H9 (cell line): ENCODE data around the gene STAP2. TPM values are rescaled to one million over a fixed set of nuclear protein-coding genes. Genes with fewer than 3 reads are reported as not detected.
A peak's percentile ranks its signal among the peaks of the same experiment; 100 is the strongest.

Source experiments
- DNase-seq: peaks from one replicate; pipeline ENCODE4 v3.0.0-alpha.2; 2017
- H2AFZ ChIP-seq: one replicate; pipeline ENCODE4 v1.6.1; 2013; ENCODE audit warnings: mild to moderate bottlenecking, low read length, control low read depth, moderate library complexity
- H2AK5ac ChIP-seq: 2 replicates; pipeline ENCODE4 v1.6.1; 2013; ENCODE audit warnings: low read length, control low read depth, mixed read lengths; ENCODE audit not compliant: insufficient read length
- H2BK120ac ChIP-seq: one replicate; pipeline ENCODE4 v1.6.1; 2013; ENCODE audit warnings: low read depth, mild to moderate bottlenecking, low read length, control low read depth, inconsistent platforms; ENCODE audit not compliant: poor library complexity, severe bottlenecking
- H2BK12ac ChIP-seq: 2 replicates; pipeline ENCODE4 v1.6.1; 2013; ENCODE audit warnings: low read length, control low read depth, mixed read lengths, low read depth; ENCODE audit not compliant: insufficient read length
- H2BK15ac ChIP-seq: 2 replicates; pipeline ENCODE4 v1.6.1; 2013; ENCODE audit warnings: low read depth, low read length, control low read depth
- H2BK20ac ChIP-seq: one replicate; pipeline ENCODE4 v1.6.1; 2013; ENCODE audit warnings: low read depth, mild to moderate bottlenecking, low read length, control low read depth, inconsistent platforms; ENCODE audit not compliant: poor library complexity, severe bottlenecking
- H2BK5ac ChIP-seq: 2 replicates; pipeline ENCODE4 v1.6.1; 2013; ENCODE audit warnings: low read length, control low read depth, mixed read lengths; ENCODE audit not compliant: insufficient read length
- H3K14ac ChIP-seq: 2 replicates; pipeline ENCODE4 v1.6.1; 2013; ENCODE audit warnings: low read length, control low read depth; ENCODE audit not compliant: insufficient read depth
- H3K18ac ChIP-seq: 2 replicates; pipeline ENCODE4 v1.6.1; 2013; ENCODE audit warnings: low read depth, mild to moderate bottlenecking, mixed read lengths, low read length, control low read depth; ENCODE audit not compliant: insufficient read length
- H3K23ac ChIP-seq: 2 replicates; pipeline ENCODE4 v1.6.1; 2013; ENCODE audit warnings: low read length, control low read depth, mixed read lengths, low read depth; ENCODE audit not compliant: insufficient read length
- H3K23me2 ChIP-seq: 2 replicates; pipeline ENCODE4 v1.6.1; 2013; ENCODE audit warnings: low read depth, mild to moderate bottlenecking, mixed read lengths, low read length, control low read depth; ENCODE audit not compliant: insufficient read length, poor library complexity, severe bottlenecking
- H3K27ac ChIP-seq: 2 replicates; pipeline ENCODE4 v1.5.1; 2013; ENCODE audit warnings: low read length, control low read depth, mixed read lengths, low read depth; ENCODE audit not compliant: insufficient read length
- H3K27me3 ChIP-seq: 2 replicates; pipeline ENCODE4 v1.6.1; 2013; ENCODE audit warnings: low read length, control low read depth, inconsistent platforms; ENCODE audit not compliant: insufficient read depth
- H3K4ac ChIP-seq: 2 replicates; pipeline ENCODE4 v1.6.1; 2013; ENCODE audit warnings: low read depth, mild to moderate bottlenecking, control low read depth, inconsistent platforms, low read length, moderate library complexity
- H3K4me1 ChIP-seq: 2 replicates; pipeline ENCODE4 v1.6.1; 2013; ENCODE audit warnings: low read length, control low read depth, inconsistent platforms; ENCODE audit not compliant: insufficient read depth
- H3K4me2 ChIP-seq: 2 replicates; pipeline ENCODE4 v1.6.1; 2013; ENCODE audit warnings: low read length, control low read depth, mixed read lengths; ENCODE audit not compliant: insufficient read length, insufficient read depth
- H3K56ac ChIP-seq: 2 replicates; pipeline ENCODE4 v1.6.1; 2013; ENCODE audit warnings: low read depth, mild to moderate bottlenecking, mixed read lengths, low read length, control low read depth; ENCODE audit not compliant: insufficient read length
- H3K79me1 ChIP-seq: 2 replicates; pipeline ENCODE4 v1.6.1; 2013; ENCODE audit warnings: low read depth, mild to moderate bottlenecking, moderate library complexity, low read length, control low read depth, inconsistent platforms; ENCODE audit not compliant: insufficient read depth, poor library complexity, severe bottlenecking
- H3K79me2 ChIP-seq: 2 replicates; pipeline ENCODE4 v1.6.1; 2013; ENCODE audit warnings: low read length, control low read depth, inconsistent platforms; ENCODE audit not compliant: insufficient read depth
- H3K9ac ChIP-seq: 2 replicates; pipeline ENCODE4 v1.6.1; 2013; ENCODE audit warnings: low read length, control low read depth, mixed read lengths; ENCODE audit not compliant: insufficient read length; ENCODE audit errors: extremely low read depth
- H3K9me3 ChIP-seq: one replicate; pipeline ENCODE4 v1.6.1; 2013; ENCODE audit warnings: low read depth, low read length, inconsistent platforms; ENCODE audit not compliant: control insufficient read depth
- H3T11ph ChIP-seq: one replicate; pipeline ENCODE4 v1.6.1; 2013; ENCODE audit warnings: mild to moderate bottlenecking, low read length, control low read depth, inconsistent platforms
- H4K20me1 ChIP-seq: one replicate; pipeline ENCODE4 v1.6.1; 2013; ENCODE audit not compliant: control insufficient read depth, insufficient read length, insufficient read depth
- H4K5ac ChIP-seq: 2 replicates; pipeline ENCODE4 v1.6.1; 2013; ENCODE audit warnings: low read depth, mild to moderate bottlenecking, mixed read lengths, low read length, control low read depth; ENCODE audit not compliant: insufficient read length
- H4K8ac ChIP-seq: replicated peaks from 2 replicates; pipeline ENCODE4 v1.6.1; 2013; ENCODE audit warnings: low read length, control low read depth, mixed read lengths, low read depth; ENCODE audit not compliant: insufficient read length
- H4K91ac ChIP-seq: 2 replicates; pipeline ENCODE4 v1.6.1; 2013; ENCODE audit warnings: low read depth, mild to moderate bottlenecking, moderate library complexity, mixed read lengths, low read length, control low read depth; ENCODE audit not compliant: insufficient read length
- H3K27ac Mint-ChIP-seq, 3 experiments: 2 replicates in 2 of 3; 3 replicates in 1 of 3; pipeline ENCODE4 v1.8.0; 2020 to 2021; ENCODE audit warnings: mixed read lengths in 3 of 3, mild to moderate bottlenecking in 1 of 3, moderate library complexity in 1 of 3
- H3K27me3 Mint-ChIP-seq: 2 replicates; pipeline ENCODE4 v1.8.0; 2021; ENCODE audit warnings: low read depth, mild to moderate bottlenecking, moderate library complexity, mixed read lengths
- H3K36me3 Mint-ChIP-seq, 3 experiments: 2 replicates in 2 of 3; 3 replicates in 1 of 3; pipeline ENCODE4 v1.8.0; 2020 to 2021; ENCODE audit warnings: low read depth in 3 of 3, mixed read lengths in 3 of 3; ENCODE audit not compliant: insufficient read depth in 1 of 3
- H3K4me1 Mint-ChIP-seq, 2 experiments: 2 replicates each; pipeline ENCODE4 v1.8.0; 2020; ENCODE audit warnings: mixed read lengths in 2 of 2
- H3K4me3 Mint-ChIP-seq, 2 experiments: 2 replicates in 1 of 2; 3 replicates in 1 of 2; pipeline ENCODE4 v1.8.0; 2020 to 2021; ENCODE audit warnings: mild to moderate bottlenecking in 2 of 2, mixed read lengths in 2 of 2, moderate library complexity in 1 of 2
- H3K9me3 Mint-ChIP-seq, 2 experiments: 2 replicates in 1 of 2; 3 replicates in 1 of 2; pipeline ENCODE4 v1.8.0; 2020; ENCODE audit warnings: mild to moderate bottlenecking in 2 of 2, mixed read lengths in 2 of 2, moderate library complexity in 1 of 2
- WGBS: extraction: QIAGEN DNeasy Blood & Tissue Kit; methylation state at CpG from one replicate; pipeline ENCODE4 v1.1.7; 2013; ENCODE audit warnings: missing lambda C conversion rate, low lambda C conversion rate, mixed read lengths; ENCODE audit not compliant: insufficient read length; ENCODE audit errors: extremely low coverage; 5-methylcytosine and 5-hydroxymethylcytosine counted together
- total RNA-seq: library from RNA; stranded (reverse); gene quantifications from 2 replicates; pipeline ENCODE4 v1.2.1, GENCODE V29; 2021
- TF ChIP-seq, protein P1 (sequence below): fragments of 200-600 bp; sonication (generic); conservative IDR thresholded peaks from 3 replicates; pipeline ENCODE4 v1.8.0; 2021; ENCODE audit warnings: antibody characterized with exemption, mild to moderate bottlenecking

The STAP2 gene
- total RNA-seq, 1 experiment from 2014 or later, result 20.2 TPM

DNA sequence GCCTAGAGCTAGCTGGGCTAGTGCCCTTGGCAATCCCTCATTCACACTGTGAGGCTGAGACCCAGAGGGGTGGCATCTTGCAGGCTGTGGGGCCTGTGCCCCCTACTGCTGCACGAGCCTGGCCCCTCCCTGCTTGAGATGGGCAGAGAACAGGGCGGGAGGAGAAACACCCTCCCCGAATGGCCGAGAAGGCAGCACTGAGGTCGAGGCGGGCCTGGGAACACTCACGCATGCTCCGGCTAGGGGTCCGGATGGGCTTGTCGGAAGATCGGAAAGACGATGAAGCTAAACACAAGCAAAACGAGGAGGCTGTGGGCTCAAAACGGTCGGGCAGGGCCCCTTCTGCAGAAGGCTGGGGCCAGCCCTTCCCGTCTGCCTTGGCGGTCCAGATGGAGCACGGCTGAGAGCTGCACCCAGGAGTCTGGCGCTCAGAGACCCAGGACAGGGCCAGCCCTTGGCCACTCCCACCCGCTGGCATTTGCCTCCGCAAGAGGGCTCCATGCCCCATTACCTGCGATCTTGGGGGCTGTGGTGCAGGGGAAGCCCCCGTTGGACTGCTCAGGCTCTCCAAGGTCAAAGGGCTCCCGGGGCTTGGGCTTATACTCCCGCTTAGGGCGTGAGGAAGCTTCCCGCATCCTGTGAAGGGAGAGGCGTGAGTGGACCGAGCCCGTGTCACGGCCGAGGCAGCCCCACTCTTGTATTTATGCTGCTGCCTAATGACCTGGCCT is 23.6 kb upstream of the STAP2 start:
- no peak for DNase-seq
- peaks cover 6% of the 10 kb centered on the region for H3K27me3 Mint-ChIP-seq
- no peak overlapping the region for H3K14ac ChIP-seq
- no peaks in the 10 kb centered on the region for H3K23me2 ChIP-seq
- H2BK15ac ChIP-seq, result no peak overlapping the region
- TF ChIP-seq, protein P1, sequence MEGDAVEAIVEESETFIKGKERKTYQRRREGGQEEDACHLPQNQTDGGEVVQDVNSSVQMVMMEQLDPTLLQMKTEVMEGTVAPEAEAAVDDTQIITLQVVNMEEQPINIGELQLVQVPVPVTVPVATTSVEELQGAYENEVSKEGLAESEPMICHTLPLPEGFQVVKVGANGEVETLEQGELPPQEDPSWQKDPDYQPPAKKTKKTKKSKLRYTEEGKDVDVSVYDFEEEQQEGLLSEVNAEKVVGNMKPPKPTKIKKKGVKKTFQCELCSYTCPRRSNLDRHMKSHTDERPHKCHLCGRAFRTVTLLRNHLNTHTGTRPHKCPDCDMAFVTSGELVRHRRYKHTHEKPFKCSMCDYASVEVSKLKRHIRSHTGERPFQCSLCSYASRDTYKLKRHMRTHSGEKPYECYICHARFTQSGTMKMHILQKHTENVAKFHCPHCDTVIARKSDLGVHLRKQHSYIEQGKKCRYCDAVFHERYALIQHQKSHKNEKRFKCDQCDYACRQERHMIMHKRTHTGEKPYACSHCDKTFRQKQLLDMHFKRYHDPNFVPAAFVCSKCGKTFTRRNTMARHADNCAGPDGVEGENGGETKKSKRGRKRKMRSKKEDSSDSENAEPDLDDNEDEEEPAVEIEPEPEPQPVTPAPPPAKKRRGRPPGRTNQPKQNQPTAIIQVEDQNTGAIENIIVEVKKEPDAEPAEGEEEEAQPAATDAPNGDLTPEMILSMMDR, result no peak
- H3K23ac ChIP-seq, result no peak overlapping the region
- H3K27me3 ChIP-seq, result no peaks in the 10 kb centered on the region
- no peak overlapping the region for H3K4me3 Mint-ChIP-seq
- H3K4me1 ChIP-seq, result no peaks in the 10 kb centered on the region; the same call in 1 of the 2 replicates
- peak overlapping the region; percentile 70 to 93 (median 73); a peak in 4 of 7 replicates for H3K27ac Mint-ChIP-seq
- no peaks in the 10 kb centered on the region for H3K9me3 ChIP-seq
- no peak overlapping the region for H2BK120ac ChIP-seq
- no peaks in the 10 kb centered on the region for H4K20me1 ChIP-seq
- peaks cover 1 to 38% (median 12%) of the 10 kb centered on the region in 3 experiments; a peak in 5 of 7 replicates for H3K36me3 Mint-ChIP-seq
- H3K4ac ChIP-seq, result no peak overlapping the region
- H3K56ac ChIP-seq, result no peak overlapping the region
- no peak overlapping the region for H3K27ac ChIP-seq
- H4K91ac ChIP-seq, result no peak overlapping the region
- H2BK12ac ChIP-seq, result no peak overlapping the region
- no peak overlapping the region for H4K8ac ChIP-seq
- H2BK5ac ChIP-seq, result no peak overlapping the region
- H3T11ph ChIP-seq, result no peak overlapping the region
- no peak overlapping the region for H3K4me2 ChIP-seq
- H3K9ac ChIP-seq, result no peak overlapping the region
- H2BK20ac ChIP-seq, result no peak overlapping the region
- H3K79me1 ChIP-seq, result no peaks in the 10 kb centered on the region
- no peaks in the 10 kb centered on the region for H3K9me3 Mint-ChIP-seq
- H3K18ac ChIP-seq, result no peak overlapping the region
- H2AFZ ChIP-seq, result no peak overlapping the region
- peaks cover 7 to 9% of the 10 kb centered on the region in 2 experiments; a peak in 3 of 4 replicates for H3K4me1 Mint-ChIP-seq
- WGBS, result no CpG with 5 or more reads among the region's 32 CpGs
- no peak overlapping the region for H4K5ac ChIP-seq
- H3K79me2 ChIP-seq, result no peaks in the 10 kb centered on the region
- H2AK5ac ChIP-seq, result no peak overlapping the region
